Loucy (cell line): Measurements from ENCODE around the gene TBKBP1.

Experiments used
- EZH2phosphoT487 ChIP-seq: fragments of 200-600 bp; IDR thresholded peaks from 2 replicates; pipeline ENCODE4 v1.6.1; 2018; ENCODE audit warnings: antibody characterized with exemption, mild to moderate bottlenecking, moderate library complexity, borderline replicate concordance
- TF ChIP-seq, protein P1 (sequence below): fragments of 200-600 bp; sonication (generic); conservative IDR thresholded peaks from 2 replicates; pipeline ENCODE4 v1.5.1; 2014; ENCODE audit warnings: mild to moderate bottlenecking, antibody characterized with exemption, low read length

DNA sequence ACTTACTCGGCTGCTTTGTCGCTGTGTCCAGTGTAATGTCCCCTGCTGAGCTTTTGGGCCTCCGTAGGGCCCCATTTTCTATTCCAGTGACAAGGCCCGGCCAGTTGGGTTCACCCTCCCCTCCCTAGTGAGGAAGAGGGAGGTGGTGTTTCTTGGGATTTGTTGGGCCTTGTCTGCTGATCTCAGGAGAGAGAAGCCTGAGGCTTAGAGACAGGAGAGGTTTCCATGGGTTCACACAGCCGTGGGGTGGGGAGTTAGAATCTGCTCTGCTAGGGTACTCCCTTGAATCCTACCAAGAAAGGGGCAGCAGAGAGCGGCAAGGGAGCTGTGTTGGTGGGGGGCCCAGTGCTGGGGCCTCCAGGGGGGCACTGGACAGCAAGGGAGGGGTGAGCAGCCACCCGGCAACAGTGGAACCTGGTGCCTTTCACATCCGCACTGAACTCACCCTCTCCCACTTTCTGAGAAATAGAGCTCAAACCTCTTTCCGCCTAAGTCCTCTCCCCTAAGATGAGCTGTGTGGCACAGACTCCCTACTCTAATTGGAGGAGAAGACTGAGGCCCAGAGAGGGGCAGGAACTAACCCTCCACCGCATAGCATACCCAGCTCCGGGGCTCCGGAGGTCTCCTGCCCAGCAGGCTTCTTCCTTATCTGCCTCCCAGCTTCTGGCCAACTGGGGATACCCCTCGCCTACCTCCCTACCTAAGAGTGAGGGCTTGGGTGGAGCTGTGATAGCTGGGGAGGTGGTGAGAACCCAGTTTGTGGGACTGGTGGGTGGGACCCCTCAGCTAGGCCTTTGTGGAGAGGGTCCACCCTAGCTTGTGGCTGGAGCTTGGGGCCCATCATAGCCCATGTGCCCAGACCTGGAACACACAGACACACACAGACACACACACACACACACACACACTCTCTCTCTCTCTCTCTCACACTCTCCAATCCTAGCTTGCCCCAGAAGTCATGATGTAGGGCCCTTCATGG, 6.8 kb downstream of the TBKBP1 start:
- TF ChIP-seq, protein P1, sequence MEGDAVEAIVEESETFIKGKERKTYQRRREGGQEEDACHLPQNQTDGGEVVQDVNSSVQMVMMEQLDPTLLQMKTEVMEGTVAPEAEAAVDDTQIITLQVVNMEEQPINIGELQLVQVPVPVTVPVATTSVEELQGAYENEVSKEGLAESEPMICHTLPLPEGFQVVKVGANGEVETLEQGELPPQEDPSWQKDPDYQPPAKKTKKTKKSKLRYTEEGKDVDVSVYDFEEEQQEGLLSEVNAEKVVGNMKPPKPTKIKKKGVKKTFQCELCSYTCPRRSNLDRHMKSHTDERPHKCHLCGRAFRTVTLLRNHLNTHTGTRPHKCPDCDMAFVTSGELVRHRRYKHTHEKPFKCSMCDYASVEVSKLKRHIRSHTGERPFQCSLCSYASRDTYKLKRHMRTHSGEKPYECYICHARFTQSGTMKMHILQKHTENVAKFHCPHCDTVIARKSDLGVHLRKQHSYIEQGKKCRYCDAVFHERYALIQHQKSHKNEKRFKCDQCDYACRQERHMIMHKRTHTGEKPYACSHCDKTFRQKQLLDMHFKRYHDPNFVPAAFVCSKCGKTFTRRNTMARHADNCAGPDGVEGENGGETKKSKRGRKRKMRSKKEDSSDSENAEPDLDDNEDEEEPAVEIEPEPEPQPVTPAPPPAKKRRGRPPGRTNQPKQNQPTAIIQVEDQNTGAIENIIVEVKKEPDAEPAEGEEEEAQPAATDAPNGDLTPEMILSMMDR = no peak
- TF ChIP-seq EZH2phosphoT487 = no peak
